ENCODE results near the gene PTPRN2. TPM values are rescaled to one million over a fixed set of nuclear protein-coding genes. Genes with fewer than 3 reads are reported as not detected.

PTPRN2 gene
- total and polyA plus RNA-seq, 2 donors (not counting 3 experiments of a cell fraction or from before 2014, with no cell fraction given) = 0.62 to 0.88 TPM

DNA sequence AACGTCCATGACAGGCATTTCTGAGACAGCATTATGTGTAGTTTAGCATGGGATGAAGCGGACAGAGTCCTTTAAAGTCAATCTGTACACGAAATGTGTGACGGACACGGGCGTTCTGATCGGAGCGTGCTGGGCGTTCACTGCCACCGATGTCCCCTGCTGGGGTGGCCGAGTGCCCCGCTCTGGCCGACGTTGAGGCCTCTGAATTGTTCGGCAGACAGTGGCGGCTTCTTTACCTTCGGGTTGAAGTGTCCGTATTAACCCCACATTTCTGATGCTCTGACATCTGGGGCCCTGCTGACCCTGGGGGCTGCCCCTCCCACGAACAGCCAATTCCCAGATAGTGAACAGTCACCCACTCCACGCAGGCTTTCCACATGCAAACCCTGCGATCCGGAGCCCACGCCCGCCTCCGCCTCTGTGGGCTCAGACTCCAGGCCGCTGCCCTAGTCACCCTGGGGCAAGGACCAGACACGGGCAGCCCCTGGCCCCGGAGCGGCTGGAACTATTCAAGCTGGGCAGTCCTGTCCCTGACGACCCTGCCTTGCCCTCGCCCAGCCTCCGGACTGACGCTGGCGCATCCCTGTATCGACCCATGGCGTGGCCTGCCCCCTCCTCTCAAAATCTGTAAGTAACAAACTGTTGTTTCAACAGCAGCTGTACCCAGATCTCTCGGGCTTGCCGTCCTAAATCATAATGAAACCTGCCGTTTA, 445.7 kb downstream of the PTPRN2 start:
- DNase-seq (ENCODE audit: low read depth, low spot score) = no peak
- Histone ChIP-seq H3K4me1 (ENCODE audit: control insufficient read depth, extremely low read depth, insufficient read depth, low read length) (no peaks in the 10 kb centered on the region), H3K9ac (replicated peaks; ENCODE audit: extremely low read depth, insufficient read depth, low read length) (no peak overlapping the region), H3K4me3 (replicated peaks in 1 of 3; ENCODE audit: insufficient read depth in 1 of 3, low read depth in 1 of 3, low read length in 3 of 3) (no peak overlapping the region), H3K27ac (ENCODE audit: insufficient read depth, low read depth, low read length) (no peak overlapping the region), H3K9me1 (replicated peaks; ENCODE audit: control insufficient read depth, extremely low read depth, insufficient read depth, low read length) (no peaks in the 10 kb centered on the region), H3K79me2 (ENCODE audit: control insufficient read depth, insufficient read depth, low read length) (no peaks in the 10 kb centered on the region), H2AFZ (ENCODE audit: low read depth, low read length) (no peak overlapping the region), H3K27me3 (ENCODE audit: control insufficient read depth in 2 of 2, insufficient read depth in 2 of 2, low read length in 2 of 2) (no peaks in the 10 kb centered on the region), H3K9me3 (replicated peaks; ENCODE audit: control insufficient read depth, insufficient read depth, low read length) (peaks cover 6% of the 10 kb centered on the region), H3K4me2 (ENCODE audit: insufficient read depth, low read length) (no peak overlapping the region), H3K36me3 (ENCODE audit: control insufficient read depth in 2 of 2, extremely low read depth in 1 of 2, insufficient read depth in 2 of 2, low read length in 2 of 2) (no peaks in the 10 kb centered on the region), H4K20me1 (replicated peaks; ENCODE audit: control insufficient read depth, extremely low read depth, insufficient read depth, low read length) (no peaks in the 10 kb centered on the region)
- BruUV-seq (replicated peaks) = no TSS peak
- no peak for TF ChIP-seq POLR2A (IDR thresholded peaks at IDR 0.05; ENCODE audit: low read depth, low read length)
- no peak for TF ChIP-seq MYC (IDR thresholded peaks at IDR 0.05; ENCODE audit: low read depth, low read length)
- TF ChIP-seq FOS (IDR thresholded peaks at IDR 0.05; ENCODE audit: borderline replicate concordance, insufficient read depth, low read length) = no peak
- TF ChIP-seq, protein P1, sequence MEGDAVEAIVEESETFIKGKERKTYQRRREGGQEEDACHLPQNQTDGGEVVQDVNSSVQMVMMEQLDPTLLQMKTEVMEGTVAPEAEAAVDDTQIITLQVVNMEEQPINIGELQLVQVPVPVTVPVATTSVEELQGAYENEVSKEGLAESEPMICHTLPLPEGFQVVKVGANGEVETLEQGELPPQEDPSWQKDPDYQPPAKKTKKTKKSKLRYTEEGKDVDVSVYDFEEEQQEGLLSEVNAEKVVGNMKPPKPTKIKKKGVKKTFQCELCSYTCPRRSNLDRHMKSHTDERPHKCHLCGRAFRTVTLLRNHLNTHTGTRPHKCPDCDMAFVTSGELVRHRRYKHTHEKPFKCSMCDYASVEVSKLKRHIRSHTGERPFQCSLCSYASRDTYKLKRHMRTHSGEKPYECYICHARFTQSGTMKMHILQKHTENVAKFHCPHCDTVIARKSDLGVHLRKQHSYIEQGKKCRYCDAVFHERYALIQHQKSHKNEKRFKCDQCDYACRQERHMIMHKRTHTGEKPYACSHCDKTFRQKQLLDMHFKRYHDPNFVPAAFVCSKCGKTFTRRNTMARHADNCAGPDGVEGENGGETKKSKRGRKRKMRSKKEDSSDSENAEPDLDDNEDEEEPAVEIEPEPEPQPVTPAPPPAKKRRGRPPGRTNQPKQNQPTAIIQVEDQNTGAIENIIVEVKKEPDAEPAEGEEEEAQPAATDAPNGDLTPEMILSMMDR (IDR thresholded peaks at IDR 0.05; ENCODE audit: extremely low read depth in 1 of 2, insufficient read depth in 1 of 2, low read depth in 1 of 2, low read length in 2 of 2) = no peak
- no peak for FAIRE-seq
- CTCF ChIA-PET = no interaction called here
- POLR2A ChIA-PET = no interaction called here
- dilution Hi-C loops (cut with MboI; ENCODE audit: extremely low pct_ligation_motif_present, low sequenced_read_pairs) = no loop called here
- intact Hi-C loops (cut with micrococcal nuclease) = no loop called here

DNA sequence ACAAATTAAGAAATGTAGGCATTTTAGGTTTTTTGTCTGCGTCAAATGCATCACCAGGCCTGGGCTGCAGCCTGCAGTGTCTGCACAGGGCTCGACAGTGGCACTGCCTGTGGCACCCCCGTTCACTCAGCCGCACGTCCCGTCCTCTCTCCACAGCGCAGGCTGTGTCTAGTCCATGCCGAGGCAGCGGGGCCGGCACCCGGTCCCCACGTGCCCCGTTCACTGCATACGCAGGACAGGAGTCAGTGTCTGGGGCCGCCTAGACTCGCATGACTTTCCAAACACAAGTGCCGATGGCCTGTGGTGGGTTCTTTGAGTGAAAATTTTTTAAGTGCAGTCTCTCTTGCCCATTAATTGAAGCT, 446.4 kb downstream of the PTPRN2 start:
- Histone ChIP-seq H3K9me3 (replicated peaks; ENCODE audit: control insufficient read depth, insufficient read depth, low read length) (peaks cover 6% of the 10 kb centered on the region), H3K79me2 (ENCODE audit: control insufficient read depth, insufficient read depth, low read length) (no peaks in the 10 kb centered on the region), H3K9me1 (replicated peaks; ENCODE audit: control insufficient read depth, extremely low read depth, insufficient read depth, low read length) (no peaks in the 10 kb centered on the region), H3K4me2 (ENCODE audit: insufficient read depth, low read length) (no peak overlapping the region), H3K27me3 (ENCODE audit: control insufficient read depth in 2 of 2, insufficient read depth in 2 of 2, low read length in 2 of 2) (no peaks in the 10 kb centered on the region), H2AFZ (ENCODE audit: low read depth, low read length) (no peak overlapping the region), H4K20me1 (replicated peaks; ENCODE audit: control insufficient read depth, extremely low read depth, insufficient read depth, low read length) (no peaks in the 10 kb centered on the region), H3K9ac (replicated peaks; ENCODE audit: extremely low read depth, insufficient read depth, low read length) (no peak overlapping the region), H3K4me1 (ENCODE audit: control insufficient read depth, extremely low read depth, insufficient read depth, low read length) (no peaks in the 10 kb centered on the region), H3K36me3 (ENCODE audit: control insufficient read depth in 2 of 2, extremely low read depth in 1 of 2, insufficient read depth in 2 of 2, low read length in 2 of 2) (no peaks in the 10 kb centered on the region), H3K4me3 (replicated peaks in 1 of 3; ENCODE audit: insufficient read depth in 1 of 3, low read depth in 1 of 3, low read length in 3 of 3) (no peak overlapping the region), H3K27ac (ENCODE audit: insufficient read depth, low read depth, low read length) (no peak overlapping the region)
- BruUV-seq (replicated peaks) = no TSS peak
- intact Hi-C loops (cut with micrococcal nuclease) (no loop called here), dilution Hi-C loops (cut with MboI; ENCODE audit: extremely low pct_ligation_motif_present, low sequenced_read_pairs) (no loop called here)
- FAIRE-seq (no peak), DNase-seq (ENCODE audit: low read depth, low spot score) (no peak)
- TF ChIP-seq MAX (IDR thresholded peaks at IDR 0.05; ENCODE audit: insufficient read depth, insufficient read length) (no peak), MYC (IDR thresholded peaks at IDR 0.05; ENCODE audit: low read depth, low read length) (no peak), FOS (IDR thresholded peaks at IDR 0.05; ENCODE audit: borderline replicate concordance, insufficient read depth, low read length) (no peak)
- POLR2A ChIA-PET = no interaction called here
- CTCF ChIA-PET = no interaction called here

Measured in endothelial cell of umbilical vein (primary cell).